DOHH2 (cell line): ENCODE data around the gene DEFB129.

Source experiments
- H3F3A ChIP-seq: fragments of 200-600 bp; sonication (generic), shearing (Covaris generic); 2 replicates; pipeline ENCODE4 v1.6.0; 2016; ENCODE audit warnings: antibody characterized with exemption, mild to moderate bottlenecking; ENCODE audit not compliant: control insufficient read depth, insufficient read depth
- H3K27ac ChIP-seq: fragments of 200-600 bp; sonication (generic); 2 replicates; pipeline ENCODE4 v1.5.1; 2014; ENCODE audit warnings: low read depth, mild to moderate bottlenecking, low read length, moderate library complexity
- H3K27me3 ChIP-seq: fragments of 200-600 bp; sonication (generic); 2 replicates; pipeline ENCODE4 v1.6.1; 2014; ENCODE audit warnings: mild to moderate bottlenecking, low read length, mixed read lengths; ENCODE audit not compliant: control insufficient read depth
- H3K36me3 ChIP-seq: fragments of 200-600 bp; sonication (generic); 2 replicates; pipeline ENCODE4 v1.6.1; 2014; ENCODE audit warnings: mild to moderate bottlenecking, low read length, moderate library complexity, mixed read lengths; ENCODE audit not compliant: control insufficient read depth
- H3K4me1 ChIP-seq: fragments of 200-600 bp; sonication (generic); 2 replicates; pipeline ENCODE4 v1.6.1; 2014; ENCODE audit warnings: mild to moderate bottlenecking, low read length, mixed read lengths; ENCODE audit not compliant: control insufficient read depth
- H3K4me2 ChIP-seq: fragments of 200-600 bp; sonication (generic); 2 replicates; pipeline ENCODE4 v1.6.0; 2014; ENCODE audit warnings: mild to moderate bottlenecking, low read length, moderate library complexity
- H3K4me3 ChIP-seq: fragments of 200-600 bp; sonication (generic); 2 replicates; pipeline ENCODE4 v1.5.1; 2014; ENCODE audit warnings: mild to moderate bottlenecking, low read length, mixed read lengths
- H3K79me2 ChIP-seq: fragments of 200-600 bp; sonication (generic); 2 replicates; pipeline ENCODE4 v1.6.1; 2014; ENCODE audit warnings: mild to moderate bottlenecking, low read length, mixed read lengths; ENCODE audit not compliant: control insufficient read depth
- H3K9me2 ChIP-seq: fragments of 200-600 bp; sonication (generic); replicated peaks from 2 replicates; pipeline ENCODE4 v1.6.1; 2014; ENCODE audit warnings: mild to moderate bottlenecking, low read length, mixed read lengths; ENCODE audit not compliant: control insufficient read depth
- H3K9me3 ChIP-seq: fragments of 200-600 bp; sonication (generic); 2 replicates; pipeline ENCODE4 v1.6.1; 2014; ENCODE audit warnings: antibody characterized with exemption, low read length, mixed read lengths; ENCODE audit not compliant: control insufficient read depth, insufficient read depth
- H4K20me1 ChIP-seq: fragments of 200-600 bp; sonication (generic); 2 replicates; pipeline ENCODE4 v1.6.0; 2014; ENCODE audit warnings: low read depth, mild to moderate bottlenecking, antibody characterized with exemption, low read length, moderate library complexity; ENCODE audit not compliant: control insufficient read depth, insufficient read depth
- EZH2phosphoT487 ChIP-seq: fragments of 200-600 bp; sonication (generic); IDR thresholded peaks from 2 replicates; pipeline ENCODE4 v1.6.1; 2017; ENCODE audit warnings: borderline replicate concordance, mild to moderate bottlenecking, antibody characterized with exemption, low read length, moderate library complexity, mixed read lengths
- TF ChIP-seq, protein P1 (sequence below): fragments of 200-600 bp; sonication (generic); IDR thresholded peaks from one replicate; pipeline ENCODE4 v1.5.1; 2014; ENCODE audit warnings: antibody characterized with exemption, mild to moderate bottlenecking, low read depth, low read length; ENCODE audit not compliant: poor library complexity, severe bottlenecking

DEFB129 gene, protein sequence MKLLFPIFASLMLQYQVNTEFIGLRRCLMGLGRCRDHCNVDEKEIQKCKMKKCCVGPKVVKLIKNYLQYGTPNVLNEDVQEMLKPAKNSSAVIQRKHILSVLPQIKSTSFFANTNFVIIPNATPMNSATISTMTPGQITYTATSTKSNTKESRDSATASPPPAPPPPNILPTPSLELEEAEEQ

DNA sequence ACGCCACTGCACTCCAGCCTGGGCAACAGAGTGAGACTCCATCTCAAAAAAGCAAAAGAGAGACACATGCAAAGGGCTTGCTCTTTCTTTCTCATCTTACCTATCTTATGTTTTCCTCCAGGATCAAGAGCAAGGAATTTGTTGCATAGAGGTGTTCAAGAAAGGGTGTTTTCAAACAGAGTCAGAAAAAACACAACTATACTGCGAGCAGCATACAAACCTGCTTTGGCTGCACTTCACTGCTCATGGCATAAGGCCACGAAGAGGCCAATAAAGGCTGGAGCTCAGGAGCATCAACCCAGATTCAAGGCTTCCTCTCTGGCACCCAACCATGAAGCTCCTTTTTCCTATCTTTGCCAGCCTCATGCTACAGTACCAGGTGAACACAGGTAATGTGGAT is at the start of gene DEFB129:
Gene DEFB129 (plus strand): TSS at position 301 of the 400 bp plus-strand sequence. CDS start 31 bp downstream, at position 332.
- Histone ChIP-seq H3K4me3 (no peak within 1 kb of the TSS), H3K79me2 (no peaks in the 10 kb centered on the region), H3K27me3 (peaks cover 24% of the 10 kb centered on the region), H3K36me3 (no peaks in the 10 kb centered on the region), H4K20me1 (no peaks in the 10 kb centered on the region), H3K9me3 (no peaks in the 10 kb centered on the region), H3K27ac (no peak within 1 kb of the TSS), H3K9me2 (no peaks in the 10 kb centered on the region), H3K4me2 (no peak within 1 kb of the TSS), H3F3A (no peaks in the 10 kb centered on the region), H3K4me1 (no peaks in the 10 kb centered on the region)
- TF ChIP-seq EZH2phosphoT487, result no peak
- TF ChIP-seq, protein P1, sequence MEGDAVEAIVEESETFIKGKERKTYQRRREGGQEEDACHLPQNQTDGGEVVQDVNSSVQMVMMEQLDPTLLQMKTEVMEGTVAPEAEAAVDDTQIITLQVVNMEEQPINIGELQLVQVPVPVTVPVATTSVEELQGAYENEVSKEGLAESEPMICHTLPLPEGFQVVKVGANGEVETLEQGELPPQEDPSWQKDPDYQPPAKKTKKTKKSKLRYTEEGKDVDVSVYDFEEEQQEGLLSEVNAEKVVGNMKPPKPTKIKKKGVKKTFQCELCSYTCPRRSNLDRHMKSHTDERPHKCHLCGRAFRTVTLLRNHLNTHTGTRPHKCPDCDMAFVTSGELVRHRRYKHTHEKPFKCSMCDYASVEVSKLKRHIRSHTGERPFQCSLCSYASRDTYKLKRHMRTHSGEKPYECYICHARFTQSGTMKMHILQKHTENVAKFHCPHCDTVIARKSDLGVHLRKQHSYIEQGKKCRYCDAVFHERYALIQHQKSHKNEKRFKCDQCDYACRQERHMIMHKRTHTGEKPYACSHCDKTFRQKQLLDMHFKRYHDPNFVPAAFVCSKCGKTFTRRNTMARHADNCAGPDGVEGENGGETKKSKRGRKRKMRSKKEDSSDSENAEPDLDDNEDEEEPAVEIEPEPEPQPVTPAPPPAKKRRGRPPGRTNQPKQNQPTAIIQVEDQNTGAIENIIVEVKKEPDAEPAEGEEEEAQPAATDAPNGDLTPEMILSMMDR, result no peak

DNA sequence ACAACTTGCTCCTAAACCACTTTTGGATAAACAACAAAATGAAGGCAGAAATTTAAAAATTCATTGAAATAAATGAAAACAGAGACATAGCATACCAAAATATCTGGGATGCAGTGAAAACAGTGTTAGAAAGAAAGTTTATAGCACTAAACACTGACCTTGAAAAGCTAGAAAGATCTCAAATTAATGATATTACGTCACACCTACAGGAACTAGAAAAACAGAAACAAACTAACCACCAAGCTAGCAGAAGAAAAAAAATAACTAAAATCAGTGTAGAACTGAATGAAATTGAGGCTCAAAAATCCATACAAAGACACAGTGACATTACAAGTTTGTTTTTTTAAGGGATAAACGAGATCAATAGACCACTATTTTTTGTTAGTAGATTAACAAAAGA is 42.8 kb upstream of the DEFB129 start:
- Histone ChIP-seq H4K20me1 (no peaks in the 10 kb centered on the region), H3K9me3 (no peaks in the 10 kb centered on the region), H3K4me1 (no peaks in the 10 kb centered on the region), H3K79me2 (no peaks in the 10 kb centered on the region), H3F3A (no peaks in the 10 kb centered on the region), H3K36me3 (no peaks in the 10 kb centered on the region), H3K4me2 (no peak overlapping the region), H3K27me3 (peaks cover 8% of the 10 kb centered on the region), H3K9me2 (no peaks in the 10 kb centered on the region), H3K4me3 (no peak overlapping the region), H3K27ac (no peak overlapping the region)
- no peak for TF ChIP-seq EZH2phosphoT487
- TF ChIP-seq, protein P1, result no peak

DNA sequence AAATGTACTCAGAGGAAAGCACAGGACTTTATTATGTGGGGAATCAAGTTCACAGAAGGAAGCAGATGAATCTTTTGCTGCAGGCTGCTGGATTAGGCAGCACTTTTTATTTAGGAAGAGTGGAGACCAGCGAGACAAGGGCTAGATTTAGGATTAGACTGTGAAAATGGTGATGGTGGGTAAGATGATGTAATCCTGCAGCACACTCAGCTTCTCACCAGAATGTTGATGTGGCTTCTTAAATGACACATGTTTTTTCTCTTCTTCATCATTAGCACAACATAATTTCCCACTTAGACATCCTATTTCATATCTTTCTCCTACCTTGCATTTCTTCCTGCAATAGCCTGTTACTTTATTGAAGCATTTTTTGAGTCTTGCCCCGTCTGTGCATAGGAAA is 39.3 kb upstream of the DEFB129 start:
- Histone ChIP-seq H3K9me3 (no peaks in the 10 kb centered on the region), H3K27ac (no peak overlapping the region), H3K79me2 (no peaks in the 10 kb centered on the region), H3F3A (no peaks in the 10 kb centered on the region), H4K20me1 (no peaks in the 10 kb centered on the region), H3K4me2 (no peak overlapping the region), H3K9me2 (no peaks in the 10 kb centered on the region), H3K4me3 (no peak overlapping the region), H3K36me3 (no peaks in the 10 kb centered on the region), H3K4me1 (no peaks in the 10 kb centered on the region), H3K27me3 (peaks cover 8% of the 10 kb centered on the region)
- TF ChIP-seq, protein P1, result no peak
- TF ChIP-seq EZH2phosphoT487, result no peak
